OCI-LY1 (cell line): Measurements from ENCODE around the gene AIP.

Source experiments
- H2AFZ ChIP-seq: fragments of 200-600 bp; sonication (generic), shearing (Covaris generic); 2 replicates; pipeline ENCODE4 v1.6.0; 2014; ENCODE audit warnings: antibody characterized with exemption, mild to moderate bottlenecking, low read length
- H3F3A ChIP-seq: fragments of 200-600 bp; sonication (generic), shearing (Covaris generic); 2 replicates; pipeline ENCODE4 v1.6.0; 2014; ENCODE audit warnings: mild to moderate bottlenecking, antibody characterized with exemption, low read length, moderate library complexity; ENCODE audit not compliant: insufficient read depth
- H3K27ac ChIP-seq: fragments of 200-600 bp; sonication (generic); 2 replicates; pipeline ENCODE4 v1.5.1; 2014; ENCODE audit warnings: low read length, mixed run types, mild to moderate bottlenecking, low read depth; ENCODE audit not compliant: poor library complexity, severe bottlenecking
- H3K27me3 ChIP-seq: fragments of 200-600 bp; sonication (generic); 2 replicates; pipeline ENCODE4 v1.6.0; 2014; ENCODE audit warnings: antibody characterized with exemption, mild to moderate bottlenecking, low read length, moderate library complexity; ENCODE audit not compliant: insufficient read depth
- H3K36me3 ChIP-seq: fragments of 200-600 bp; sonication (generic); 2 replicates; pipeline ENCODE4 v1.6.1; 2014; ENCODE audit warnings: mild to moderate bottlenecking, antibody characterized with exemption, low read length, moderate library complexity, mixed read lengths; ENCODE audit not compliant: insufficient read depth
- H3K4me1 ChIP-seq: fragments of 200-600 bp; sonication (generic); 2 replicates; pipeline ENCODE4 v1.5.1; 2014; ENCODE audit warnings: mild to moderate bottlenecking, low read length, moderate library complexity; ENCODE audit not compliant: insufficient read depth, severe bottlenecking
- H3K4me2 ChIP-seq: fragments of 200-600 bp; sonication (generic), shearing (Covaris generic); 2 replicates; pipeline ENCODE4 v1.6.1; 2014; ENCODE audit warnings: low read length
- H3K4me3 ChIP-seq: fragments of 200-600 bp; sonication (generic); 2 replicates; pipeline ENCODE4 v1.5.1; 2014; ENCODE audit warnings: low read length, low read depth, mild to moderate bottlenecking, mixed read lengths; ENCODE audit not compliant: poor library complexity, severe bottlenecking
- H3K79me2 ChIP-seq: fragments of 200-600 bp; shearing (Covaris generic); 2 replicates; pipeline ENCODE4 v1.6.1; 2016; ENCODE audit warnings: mixed run types, low read length, mixed read lengths; ENCODE audit not compliant: insufficient read depth
- H3K9ac ChIP-seq: fragments of 200-600 bp; sonication (generic), shearing (Covaris generic); 2 replicates; pipeline ENCODE4 v1.6.1; 2014; ENCODE audit warnings: mild to moderate bottlenecking, low read length, mixed read lengths
- H3K9me2 ChIP-seq: fragments of 200-600 bp; sonication (generic), shearing (Covaris generic); 2 replicates; pipeline ENCODE4 v1.6.1; 2014; ENCODE audit warnings: low read depth, mild to moderate bottlenecking, low read length, mixed read lengths
- H3K9me3 ChIP-seq: fragments of 200-600 bp; shearing (Covaris generic); 2 replicates; pipeline ENCODE4 v1.6.1; 2014; ENCODE audit warnings: low read length, mixed read lengths
- H4K20me1 ChIP-seq: fragments of 200-600 bp; sonication (generic), shearing (Covaris generic); 2 replicates; pipeline ENCODE4 v1.6.0; 2016; ENCODE audit warnings: mild to moderate bottlenecking, low read length; ENCODE audit not compliant: insufficient read depth
- EZH2 ChIP-seq: fragments of 200-600 bp; sonication (generic), shearing (Covaris generic); IDR thresholded peaks from 2 replicates; pipeline ENCODE4 v1.8.0; 2017; ENCODE audit warnings: borderline replicate concordance, mixed run types, mild to moderate bottlenecking, antibody characterized with exemption, low read length, moderate library complexity, mixed read lengths
- TF ChIP-seq, protein P1 (sequence below): fragments of 200-600 bp; sonication (generic), shearing (Covaris generic); IDR thresholded peaks from 2 replicates; pipeline ENCODE4 v1.5.1; 2017; ENCODE audit warnings: mild to moderate bottlenecking, antibody characterized with exemption, low read length, moderate library complexity, mixed read lengths

AIP gene

DNA sequence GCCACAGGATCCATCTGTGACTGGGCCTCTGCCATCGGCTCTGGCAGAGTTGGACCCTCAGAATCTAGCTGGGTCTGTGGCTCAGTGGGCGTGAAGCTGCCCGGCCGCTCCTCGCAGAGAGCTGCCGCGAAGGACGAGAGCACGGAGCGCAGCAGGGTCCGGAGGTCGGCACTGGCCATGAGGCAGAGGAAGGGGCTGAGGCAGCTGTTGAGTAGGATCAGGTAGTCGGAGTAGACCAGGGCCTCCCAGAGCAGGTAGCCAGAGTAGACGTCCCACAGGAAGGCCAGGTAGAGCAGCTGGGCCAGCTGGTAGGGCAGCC, 31.2 kb upstream of the AIP start:
- Histone ChIP-seq H3K4me1 (peaks cover 31% of the 10 kb centered on the region), H2AFZ (no peak overlapping the region), H3K79me2 (no peaks in the 10 kb centered on the region), H3K4me3 (no peak overlapping the region), H3K9me2 (no peaks in the 10 kb centered on the region), H3F3A (no peaks in the 10 kb centered on the region), H4K20me1 (no peaks in the 10 kb centered on the region), H3K27me3 (no peaks in the 10 kb centered on the region), H3K9ac (no peak overlapping the region), H3K4me2 (no peak overlapping the region), H3K9me3 (no peaks in the 10 kb centered on the region), H3K36me3 (no peaks in the 10 kb centered on the region), H3K27ac (no peak overlapping the region)
- TF ChIP-seq EZH2: no peak
- TF ChIP-seq, protein P1, sequence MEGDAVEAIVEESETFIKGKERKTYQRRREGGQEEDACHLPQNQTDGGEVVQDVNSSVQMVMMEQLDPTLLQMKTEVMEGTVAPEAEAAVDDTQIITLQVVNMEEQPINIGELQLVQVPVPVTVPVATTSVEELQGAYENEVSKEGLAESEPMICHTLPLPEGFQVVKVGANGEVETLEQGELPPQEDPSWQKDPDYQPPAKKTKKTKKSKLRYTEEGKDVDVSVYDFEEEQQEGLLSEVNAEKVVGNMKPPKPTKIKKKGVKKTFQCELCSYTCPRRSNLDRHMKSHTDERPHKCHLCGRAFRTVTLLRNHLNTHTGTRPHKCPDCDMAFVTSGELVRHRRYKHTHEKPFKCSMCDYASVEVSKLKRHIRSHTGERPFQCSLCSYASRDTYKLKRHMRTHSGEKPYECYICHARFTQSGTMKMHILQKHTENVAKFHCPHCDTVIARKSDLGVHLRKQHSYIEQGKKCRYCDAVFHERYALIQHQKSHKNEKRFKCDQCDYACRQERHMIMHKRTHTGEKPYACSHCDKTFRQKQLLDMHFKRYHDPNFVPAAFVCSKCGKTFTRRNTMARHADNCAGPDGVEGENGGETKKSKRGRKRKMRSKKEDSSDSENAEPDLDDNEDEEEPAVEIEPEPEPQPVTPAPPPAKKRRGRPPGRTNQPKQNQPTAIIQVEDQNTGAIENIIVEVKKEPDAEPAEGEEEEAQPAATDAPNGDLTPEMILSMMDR: no peak

DNA sequence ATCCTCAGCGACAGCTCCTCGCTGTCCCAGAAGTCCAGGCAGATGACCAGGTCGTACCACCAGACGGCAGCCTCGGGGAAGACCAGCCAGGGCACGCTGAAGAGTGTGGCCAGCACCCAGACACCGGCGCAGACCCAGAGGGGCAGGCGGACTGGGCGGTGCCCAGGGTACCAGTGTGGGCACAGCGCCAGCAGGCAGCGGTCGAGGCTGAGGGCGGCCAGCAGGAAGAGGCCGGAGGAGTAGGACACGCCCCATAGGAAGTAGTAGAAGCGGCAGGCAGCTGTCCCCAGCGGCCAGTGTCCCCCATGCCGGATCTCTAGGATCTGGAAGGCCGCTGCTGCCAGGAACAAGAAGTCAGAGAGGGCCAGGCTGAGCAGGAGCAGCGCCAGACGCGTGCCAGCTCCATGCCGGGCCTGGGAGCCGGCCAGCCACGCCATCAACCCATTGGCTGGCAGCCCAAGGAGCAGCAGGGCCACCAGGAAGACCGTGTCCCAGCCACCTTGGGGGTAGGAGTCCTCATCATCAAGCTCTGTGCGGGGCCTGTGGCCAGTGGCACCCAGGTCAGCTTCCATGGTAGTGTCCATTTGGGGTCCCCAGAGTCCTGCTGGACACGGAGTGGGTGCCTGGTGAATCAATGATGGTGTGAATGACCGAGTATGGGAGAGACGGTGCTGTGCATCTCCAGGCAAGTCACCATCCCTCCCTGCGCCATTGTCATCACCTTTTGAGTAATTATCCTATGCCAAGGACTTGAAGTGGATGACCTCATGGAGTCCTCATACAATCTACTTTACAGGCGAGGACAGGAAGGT, 30.5 kb upstream of the AIP start, which contains the start of gene GPR152:
Gene GPR152 (minus strand): TSS at position 589 of the 812 bp plus-strand sequence. CDS start 5 bp downstream, at position 584.
- Histone ChIP-seq H2AFZ (no peak within 1 kb of the TSS), H3K36me3 (no peaks in the 10 kb centered on the region), H3K9me3 (no peaks in the 10 kb centered on the region), H3K27me3 (no peaks in the 10 kb centered on the region), H3K4me1 (peaks cover 23% of the 10 kb centered on the region), H4K20me1 (no peaks in the 10 kb centered on the region), H3K9ac (no peak within 1 kb of the TSS), H3K27ac (no peak within 1 kb of the TSS), H3K4me2 (no peak within 1 kb of the TSS), H3K79me2 (no peaks in the 10 kb centered on the region), H3K4me3 (no peak within 1 kb of the TSS), H3F3A (no peaks in the 10 kb centered on the region), H3K9me2 (no peaks in the 10 kb centered on the region)
- TF ChIP-seq EZH2: no peak
- TF ChIP-seq, protein P1: no peak

DNA sequence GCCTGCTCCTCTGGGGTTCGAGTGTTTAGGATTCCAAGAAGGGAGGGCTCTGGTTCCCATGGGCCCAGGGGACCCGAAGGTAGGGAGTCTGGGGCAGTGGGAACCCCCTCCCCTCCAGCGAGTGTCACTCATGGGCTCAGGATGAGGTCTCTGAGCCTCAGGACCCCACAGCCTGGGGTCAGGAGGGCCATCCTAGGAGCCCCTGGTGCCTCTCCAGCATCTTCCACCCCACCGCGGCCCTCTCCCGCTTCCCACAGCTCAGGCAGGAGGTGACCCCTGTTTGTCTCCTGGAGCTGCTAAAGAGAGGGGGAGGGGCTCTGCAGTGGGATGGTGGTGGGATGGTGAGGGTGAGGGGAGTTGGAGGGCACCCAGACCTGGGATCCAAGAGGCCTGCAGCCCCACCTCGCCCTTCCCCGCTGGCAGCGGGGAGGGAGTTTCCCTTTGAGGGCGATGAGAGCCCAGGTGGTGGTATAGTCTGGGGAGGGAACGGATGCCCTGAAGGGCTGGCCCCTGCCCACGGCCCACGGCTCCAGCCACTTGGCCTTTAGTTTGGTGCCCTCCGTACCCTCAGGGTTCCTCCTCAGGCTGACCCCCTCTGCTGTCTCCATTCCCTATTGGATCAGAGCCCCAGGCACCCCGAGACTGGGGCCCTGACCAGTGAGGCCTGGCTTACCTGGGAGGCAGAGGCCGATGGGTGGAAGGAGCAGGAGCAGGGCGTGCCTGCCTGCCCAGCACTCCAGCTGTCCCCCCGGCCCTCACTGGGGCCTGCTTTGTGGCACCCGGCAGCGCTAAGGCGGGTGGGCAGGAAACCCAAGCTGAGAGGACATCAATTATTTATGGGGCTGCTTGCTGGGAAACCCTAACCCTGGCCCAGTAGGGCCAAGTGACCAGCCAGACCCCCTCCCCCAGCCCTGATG, 28.8 kb upstream of the AIP start:
- H3K36me3 ChIP-seq: no peaks in the 10 kb centered on the region
- no peak overlapping the region for H3K27ac ChIP-seq
- H3K79me2 ChIP-seq: no peaks in the 10 kb centered on the region
- H2AFZ ChIP-seq: no peak overlapping the region
- no peak overlapping the region for H3K4me3 ChIP-seq
- no peak for TF ChIP-seq EZH2
- TF ChIP-seq, protein P1: no peak
- peaks cover 28% of the 10 kb centered on the region for H3K4me1 ChIP-seq
- no peak overlapping the region for H3K4me2 ChIP-seq
- H3K27me3 ChIP-seq: no peaks in the 10 kb centered on the region
- H4K20me1 ChIP-seq: no peaks in the 10 kb centered on the region
- no peak overlapping the region for H3K9ac ChIP-seq
- no peaks in the 10 kb centered on the region for H3K9me2 ChIP-seq
- no peaks in the 10 kb centered on the region for H3K9me3 ChIP-seq
- no peaks in the 10 kb centered on the region for H3F3A ChIP-seq
